Mesodermal cell (in vitro differentiated cells): Measurements from ENCODE around the gene PRPSAP2.
"Not testable (repeated sequence)": the region's sequence is repeated elsewhere in the genome, so short reads cannot be mapped to it uniquely, and the experiment has no call there.

ENCODE experiments used
- H3K27ac ChIP-seq: 2 replicates; pipeline ENCODE4 v1.7.0; 2013; ENCODE audit warnings: mild to moderate bottlenecking, low read depth, low read length, moderate library complexity; ENCODE audit not compliant: severe bottlenecking
- H3K36me3 ChIP-seq: 2 replicates; pipeline ENCODE4 v1.7.1; 2013; ENCODE audit warnings: mild to moderate bottlenecking, low read length, moderate library complexity; ENCODE audit not compliant: control insufficient read depth, insufficient read depth
- H3K4me1 ChIP-seq: one replicate; pipeline ENCODE4 v1.7.1; 2013; ENCODE audit warnings: mild to moderate bottlenecking, low read length; ENCODE audit not compliant: insufficient read depth, control insufficient read depth, poor library complexity, severe bottlenecking
- H3K4me3 ChIP-seq: 2 replicates; pipeline ENCODE4 v1.7.0; 2013; ENCODE audit warnings: low read length, control low read depth, mild to moderate bottlenecking; ENCODE audit not compliant: insufficient read depth, poor library complexity, severe bottlenecking; ENCODE audit errors: extremely low read depth
- H3K9me3 ChIP-seq: 2 replicates; pipeline ENCODE4 v1.7.1; 2013; ENCODE audit warnings: mild to moderate bottlenecking, low read length, moderate library complexity; ENCODE audit not compliant: control insufficient read depth
- WGBS, 2 experiments: methylation state at CpG; one replicate each; pipeline ENCODE4 v1.1.5; 2013; ENCODE audit warnings: missing lambda C conversion rate in 2 of 2; ENCODE audit not compliant: insufficient coverage in 2 of 2; 5-methylcytosine and 5-hydroxymethylcytosine counted together

Gene PRPSAP2

GRCh38 chr17:18921485-18921884, 63.6 kb downstream of the PRPSAP2 start:
- Histone ChIP-seq H3K36me3 (peaks cover 59% of the 10 kb centered on the region), H3K4me3 (no peak overlapping the region), H3K27ac (no peak overlapping the region), H3K4me1 (no peaks in the 10 kb centered on the region), H3K9me3 (no peaks in the 10 kb centered on the region)
- WGBS, 2 experiments: 100% methylated on average over 1 of the region's 2 CpGs

- Histone ChIP-seq H3K9me3 (no peaks in the 10 kb centered on the region), H3K27ac (no peak overlapping the region), H3K4me1 (no peaks in the 10 kb centered on the region), H3K4me3 (no peak overlapping the region), H3K36me3 (peaks cover 62% of the 10 kb centered on the region)
- WGBS, 2 experiments: 86 to 100% methylated on average over 1 of the region's 4 CpGs
Observed at GRCh38 chr17:18921912-18922451, 64.1 kb downstream of the PRPSAP2 start.

- not testable (repeated sequence) for H3K4me1 ChIP-seq, H3K27ac ChIP-seq, H3K4me3 ChIP-seq, H3K9me3 ChIP-seq
- WGBS, 2 experiments: 86 to 100% methylated on average over 1 to 3 of the region's 7 CpGs
- peaks cover 61% of the 10 kb centered on the region for H3K36me3 ChIP-seq
Observed at GRCh38 chr17:18922596-18922995, 64.7 kb downstream of the PRPSAP2 start.

- no peaks in the 10 kb centered on the region for H3K4me1 ChIP-seq
- peaks cover 66% of the 10 kb centered on the region for H3K36me3 ChIP-seq
- no peak overlapping the region for H3K27ac ChIP-seq
- no peaks in the 10 kb centered on the region for H3K9me3 ChIP-seq
- H3K4me3 ChIP-seq: no peak overlapping the region
- WGBS, 2 experiments: 100% methylated on average over 1 of the region's 1 CpG
Observed at GRCh38 chr17:18925187-18925586, 67.3 kb downstream of the PRPSAP2 start.

GRCh38 chr17:18928628-18929125, 70.7 kb downstream of the PRPSAP2 start:
- Histone ChIP-seq H3K9me3 (no peaks in the 10 kb centered on the region), H3K4me1 (no peaks in the 10 kb centered on the region), H3K36me3 (peaks cover 65% of the 10 kb centered on the region), H3K27ac (no peak overlapping the region), H3K4me3 (no peak overlapping the region)
- 94% methylated on average over 9 of the region's 9 CpGs for WGBS, 2 experiments

- H3K4me3 ChIP-seq: no peak overlapping the region
- no peaks in the 10 kb centered on the region for H3K9me3 ChIP-seq
- H3K36me3 ChIP-seq: peaks cover 39% of the 10 kb centered on the region
- H3K27ac ChIP-seq: no peak overlapping the region
- no peaks in the 10 kb centered on the region for H3K4me1 ChIP-seq
- 93 to 96% methylated on average over 4 to 5 of the region's 5 CpGs for WGBS, 2 experiments
Observed at GRCh38 chr17:18932360-18933055, 74.6 kb downstream of the PRPSAP2 start.

GRCh38 chr17:18933102-18934058, 75.4 kb downstream of the PRPSAP2 start:
- Histone ChIP-seq H3K4me3 (no peak overlapping the region), H3K9me3 (no peaks in the 10 kb centered on the region), H3K27ac (no peak overlapping the region), H3K36me3 (peaks cover 37% of the 10 kb centered on the region), H3K4me1 (no peaks in the 10 kb centered on the region)
- 91 to 96% methylated on average over 6 to 8 of the region's 14 CpGs for WGBS, 2 experiments

GRCh38 chr17:18937981-18938691, 80.2 kb downstream of the PRPSAP2 start:
- Histone ChIP-seq H3K36me3 (peaks cover 3% of the 10 kb centered on the region), H3K4me3 (no peak overlapping the region), H3K9me3 (no peaks in the 10 kb centered on the region), H3K4me1 (no peaks in the 10 kb centered on the region), H3K27ac (no peak overlapping the region)
- WGBS, 2 experiments: 97 to 100% methylated on average over 4 to 6 of the region's 8 CpGs

GRCh38 chr17:18938692-18939023, 80.7 kb downstream of the PRPSAP2 start:
- Histone ChIP-seq H3K4me1 (no peaks in the 10 kb centered on the region), H3K4me3 (no peak overlapping the region), H3K36me3 (no peaks in the 10 kb centered on the region), H3K9me3 (no peaks in the 10 kb centered on the region), H3K27ac (no peak overlapping the region)
- WGBS, 2 experiments: 63% methylated on average over 1 of the region's 2 CpGs; no CpG with 5 or more reads in 1 of the 2 experiments

- no peak overlapping the region for H3K4me3 ChIP-seq
- 92% methylated on average over 5 of the region's 5 CpGs for WGBS, 2 experiments
- H3K9me3 ChIP-seq: no peaks in the 10 kb centered on the region
- H3K27ac ChIP-seq: no peak overlapping the region
- no peaks in the 10 kb centered on the region for H3K36me3 ChIP-seq
- H3K4me1 ChIP-seq: no peaks in the 10 kb centered on the region
Observed at GRCh38 chr17:18944646-18945045, 86.7 kb downstream of the PRPSAP2 start.
